SK-N-SH treated with all-trans-retinoic acid at 6 μM for 48 hours (cell line): ENCODE data around the gene TECR.

Source experiments
- ARNTL ChIP-seq: fragments of 450-650 bp; formaldehyde crosslinking; IDR thresholded peaks from 2 replicates; pipeline ENCODE4 v1.5.0; 2020; ENCODE audit warnings: low read depth, mild to moderate bottlenecking, moderate library complexity, borderline replicate concordance
- BACH2 ChIP-seq: fragments of 250-450 bp; sonication (Bioruptor Pico); IDR thresholded peaks from 2 replicates; pipeline ENCODE4 v1.9.0; 2021; ENCODE audit warnings: mild to moderate bottlenecking, borderline replicate concordance
- CREB5 ChIP-seq: fragments of 250-450 bp; sonication (Bioruptor Pico); IDR thresholded peaks from 2 replicates; pipeline ENCODE4 v1.5.1; 2020; ENCODE audit warnings: low read depth, mild to moderate bottlenecking, moderate library complexity
- ISL1 ChIP-seq: fragments of 250-450 bp; sonication (Bioruptor Pico); IDR thresholded peaks from 2 replicates; pipeline ENCODE4 v2.1.2; 2022; ENCODE audit warnings: mild to moderate bottlenecking, moderate library complexity
- OSR1 ChIP-seq: fragments of 250-450 bp; sonication (Bioruptor Pico); IDR thresholded peaks from 2 replicates; pipeline ENCODE4 v1.8.0; 2022; ENCODE audit warnings: moderate library complexity, mild to moderate bottlenecking, inconsistent platforms
- RARB ChIP-seq: fragments of 250-450 bp; sonication (Bioruptor Pico); IDR thresholded peaks from 2 replicates; pipeline ENCODE4 v1.8.0; 2021; ENCODE audit warnings: mild to moderate bottlenecking, moderate library complexity
- TCF4 ChIP-seq: fragments of 250-450 bp; sonication (Bioruptor Pico); IDR thresholded peaks from 2 replicates; pipeline ENCODE4 v1.8.0; 2021; ENCODE audit warnings: mild to moderate bottlenecking, moderate library complexity, borderline replicate concordance
- ZFP30 ChIP-seq: fragments of 450-650 bp; formaldehyde crosslinking; IDR thresholded peaks from 2 replicates; pipeline ENCODE4 v1.5.0; 2022; ENCODE audit warnings: mild to moderate bottlenecking, moderate library complexity
- ZNF565 ChIP-seq: fragments of 450-650 bp; formaldehyde crosslinking; conservative IDR thresholded peaks from 2 replicates; pipeline ENCODE4 v1.5.0; 2020; ENCODE audit warnings: low read depth, mild to moderate bottlenecking, moderate library complexity
- TF ChIP-seq, protein P1 (sequence below): fragments of 250-450 bp; sonication (Bioruptor Pico); IDR thresholded peaks from 2 replicates; pipeline ENCODE4 v1.5.0; 2020; ENCODE audit warnings: mild to moderate bottlenecking, moderate library complexity
- TF ChIP-seq, protein P2 (sequence below): fragments of 250-450 bp; sonication (Bioruptor Pico); IDR thresholded peaks from 2 replicates; pipeline ENCODE4 v1.8.0; 2020; ENCODE audit warnings: mild to moderate bottlenecking, moderate library complexity, borderline replicate concordance

DNA sequence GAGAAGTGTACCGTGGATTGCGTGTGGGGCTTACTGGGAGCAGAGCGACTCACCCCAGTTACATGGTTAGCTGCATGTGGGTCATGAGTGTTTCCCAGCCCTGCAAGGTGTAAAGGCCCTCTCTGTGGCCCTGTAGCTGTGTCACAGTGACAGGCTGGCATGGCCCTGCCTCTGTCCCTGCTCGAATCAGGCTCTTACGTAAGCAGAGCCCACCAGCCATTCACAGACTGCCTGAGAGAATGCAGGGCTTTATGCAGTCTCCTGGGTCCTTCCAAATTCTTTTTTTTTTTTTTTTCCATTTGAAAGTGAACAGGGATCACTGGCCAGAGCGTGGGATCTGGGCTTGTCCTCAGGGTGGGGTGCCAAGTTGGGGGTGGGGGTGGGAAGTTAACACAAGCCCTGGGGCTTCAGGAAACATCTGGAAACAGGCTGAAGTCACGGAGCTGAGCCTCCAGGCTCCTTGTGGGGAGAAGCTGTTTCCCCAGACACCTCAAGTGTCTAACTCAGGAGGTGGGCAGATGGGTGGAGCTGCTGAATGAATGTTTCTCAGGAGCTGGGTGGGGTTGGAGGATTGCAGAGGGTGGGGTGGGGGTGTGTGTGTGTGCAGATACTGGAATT, 13.4 kb downstream of the TECR start:
- TF ChIP-seq ZNF565 (CRISPR knock-in tag) (no peak), BACH2 (CRISPR knock-in tag) (no peak), ISL1 (CRISPR knock-in tag) (no peak), ARNTL (CRISPR knock-in tag) (no peak), CREB5 (CRISPR knock-in tag) (no peak), OSR1 (no peak), TCF4 (CRISPR knock-in tag) (no peak), ZFP30 (CRISPR knock-in tag) (no peak), RARB (CRISPR knock-in tag) (no peak)
- TF ChIP-seq, protein P1, sequence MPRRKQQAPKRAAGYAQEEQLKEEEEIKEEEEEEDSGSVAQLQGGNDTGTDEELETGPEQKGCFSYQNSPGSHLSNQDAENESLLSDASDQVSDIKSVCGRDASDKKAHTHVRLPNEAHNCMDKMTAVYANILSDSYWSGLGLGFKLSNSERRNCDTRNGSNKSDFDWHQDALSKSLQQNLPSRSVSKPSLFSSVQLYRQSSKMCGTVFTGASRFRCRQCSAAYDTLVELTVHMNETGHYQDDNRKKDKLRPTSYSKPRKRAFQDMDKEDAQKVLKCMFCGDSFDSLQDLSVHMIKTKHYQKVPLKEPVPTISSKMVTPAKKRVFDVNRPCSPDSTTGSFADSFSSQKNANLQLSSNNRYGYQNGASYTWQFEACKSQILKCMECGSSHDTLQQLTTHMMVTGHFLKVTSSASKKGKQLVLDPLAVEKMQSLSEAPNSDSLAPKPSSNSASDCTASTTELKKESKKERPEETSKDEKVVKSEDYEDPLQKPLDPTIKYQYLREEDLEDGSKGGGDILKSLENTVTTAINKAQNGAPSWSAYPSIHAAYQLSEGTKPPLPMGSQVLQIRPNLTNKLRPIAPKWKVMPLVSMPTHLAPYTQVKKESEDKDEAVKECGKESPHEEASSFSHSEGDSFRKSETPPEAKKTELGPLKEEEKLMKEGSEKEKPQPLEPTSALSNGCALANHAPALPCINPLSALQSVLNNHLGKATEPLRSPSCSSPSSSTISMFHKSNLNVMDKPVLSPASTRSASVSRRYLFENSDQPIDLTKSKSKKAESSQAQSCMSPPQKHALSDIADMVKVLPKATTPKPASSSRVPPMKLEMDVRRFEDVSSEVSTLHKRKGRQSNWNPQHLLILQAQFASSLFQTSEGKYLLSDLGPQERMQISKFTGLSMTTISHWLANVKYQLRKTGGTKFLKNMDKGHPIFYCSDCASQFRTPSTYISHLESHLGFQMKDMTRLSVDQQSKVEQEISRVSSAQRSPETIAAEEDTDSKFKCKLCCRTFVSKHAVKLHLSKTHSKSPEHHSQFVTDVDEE: no peak
- TF ChIP-seq, protein P2, sequence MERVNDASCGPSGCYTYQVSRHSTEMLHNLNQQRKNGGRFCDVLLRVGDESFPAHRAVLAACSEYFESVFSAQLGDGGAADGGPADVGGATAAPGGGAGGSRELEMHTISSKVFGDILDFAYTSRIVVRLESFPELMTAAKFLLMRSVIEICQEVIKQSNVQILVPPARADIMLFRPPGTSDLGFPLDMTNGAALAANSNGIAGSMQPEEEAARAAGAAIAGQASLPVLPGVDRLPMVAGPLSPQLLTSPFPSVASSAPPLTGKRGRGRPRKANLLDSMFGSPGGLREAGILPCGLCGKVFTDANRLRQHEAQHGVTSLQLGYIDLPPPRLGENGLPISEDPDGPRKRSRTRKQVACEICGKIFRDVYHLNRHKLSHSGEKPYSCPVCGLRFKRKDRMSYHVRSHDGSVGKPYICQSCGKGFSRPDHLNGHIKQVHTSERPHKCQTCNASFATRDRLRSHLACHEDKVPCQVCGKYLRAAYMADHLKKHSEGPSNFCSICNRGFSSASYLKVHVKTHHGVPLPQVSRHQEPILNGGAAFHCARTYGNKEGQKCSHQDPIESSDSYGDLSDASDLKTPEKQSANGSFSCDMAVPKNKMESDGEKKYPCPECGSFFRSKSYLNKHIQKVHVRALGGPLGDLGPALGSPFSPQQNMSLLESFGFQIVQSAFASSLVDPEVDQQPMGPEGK (CRISPR knock-in tag): no peak
